ENCODE data around the gene MAPK8.

- TF ChIP-seq POLR2A (IDR thresholded peaks at IDR 0.05) (no peak), CTCF (IDR thresholded peaks at IDR 0.05) (no peak)
Measured at GRCh38 chr10:48417374-48417773, 110.9 kb downstream of the MAPK8 start.
